Bronchial epithelial cell (primary cell): ENCODE data around the gene KLHDC7B. TPM values are rescaled to one million over a fixed set of nuclear protein-coding genes. Genes with fewer than 3 reads are reported as not detected.

Experiments used
- DNase-seq: peaks from one replicate; pipeline ENCODE4 v3.0.0-alpha.2; 2010; ENCODE audit warnings: low read depth
- FAIRE-seq: peaks from 2 replicates; lab custom pipeline; 2011; peaks lifted over from hg19 to GRCh38; lab: Jason Lieb, UNC
- H3K27me3 ChIP-seq: 2 replicates; pipeline ENCODE4 v1.5.1; 2011; ENCODE audit warnings: low read length; ENCODE audit not compliant: control insufficient read depth, insufficient read depth
- H3K36me3 ChIP-seq: 2 replicates; pipeline ENCODE4 v1.5.1; 2011; ENCODE audit warnings: low read length; ENCODE audit not compliant: control insufficient read depth, insufficient read depth
- H3K4me3 ChIP-seq: 2 replicates; pipeline ENCODE4 v1.5.1; 2011; ENCODE audit warnings: mild to moderate bottlenecking, low read depth, low read length, control low read depth
- CTCF ChIP-seq: IDR thresholded peaks from 2 replicates; pipeline ENCODE4 v1.5.1; 2011; ENCODE audit warnings: mild to moderate bottlenecking, moderate library complexity, low read length, control low read depth, inconsistent platforms; ENCODE audit not compliant: insufficient read depth, severe bottlenecking
- total RNA-seq: library from RNA; depleted of rRNA; stranded (reverse); fragments of >200 nt; gene quantifications from 2 replicates; pipeline ENCODE4 v1.2.1, GENCODE V29; 2014

Gene KLHDC7B
- total RNA-seq, 1 donor from 2014 or later = 0.26 TPM

GRCh38 chr22:50575426-50575941, 29.8 kb downstream of the KLHDC7B start:
- FAIRE-seq (no peak), DNase-seq (no peak)
- peaks cover 6% of the 10 kb centered on the region for H3K36me3 ChIP-seq
- H3K4me3 ChIP-seq = no peak overlapping the region
- TF ChIP-seq CTCF = no peak
- no peaks in the 10 kb centered on the region for H3K27me3 ChIP-seq

- FAIRE-seq (no peak), DNase-seq (peak; percentile 51)
- Histone ChIP-seq H3K4me3 (no peak overlapping the region), H3K27me3 (no peaks in the 10 kb centered on the region), H3K36me3 (peaks cover 6% of the 10 kb centered on the region)
- peak; percentile 38 for TF ChIP-seq CTCF
Observed at GRCh38 chr22:50576070-50576469, 30.4 kb downstream of the KLHDC7B start.

- Histone ChIP-seq H3K4me3 (no peak overlapping the region), H3K36me3 (peaks cover 11% of the 10 kb centered on the region), H3K27me3 (no peaks in the 10 kb centered on the region)
- TF ChIP-seq CTCF = no peak
- DNase-seq (no peak), FAIRE-seq (no peak)
Observed at GRCh38 chr22:50576806-50577696, 31.4 kb downstream of the KLHDC7B start.

DNA sequence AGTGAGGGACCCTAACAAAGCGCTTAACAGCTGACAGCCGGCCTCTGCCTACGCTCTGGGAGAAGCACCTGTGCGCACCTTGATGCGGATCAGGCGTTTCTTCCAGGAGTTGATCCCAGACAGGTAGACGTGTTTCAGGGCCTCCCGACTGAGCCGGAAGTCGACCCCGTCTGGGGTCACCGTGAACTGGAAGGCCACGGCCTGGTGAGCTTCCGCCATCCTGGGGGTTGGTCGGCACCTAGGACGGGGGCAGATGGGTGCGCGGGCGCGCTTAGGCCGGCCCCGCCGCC, 31.9 kb downstream of the KLHDC7B start:
- no peak overlapping the region for H3K4me3 ChIP-seq
- H3K36me3 ChIP-seq = peaks cover 11% of the 10 kb centered on the region
- TF ChIP-seq CTCF = no peak
- no peak for FAIRE-seq
- DNase-seq = no peak
- H3K27me3 ChIP-seq = no peaks in the 10 kb centered on the region

DNA sequence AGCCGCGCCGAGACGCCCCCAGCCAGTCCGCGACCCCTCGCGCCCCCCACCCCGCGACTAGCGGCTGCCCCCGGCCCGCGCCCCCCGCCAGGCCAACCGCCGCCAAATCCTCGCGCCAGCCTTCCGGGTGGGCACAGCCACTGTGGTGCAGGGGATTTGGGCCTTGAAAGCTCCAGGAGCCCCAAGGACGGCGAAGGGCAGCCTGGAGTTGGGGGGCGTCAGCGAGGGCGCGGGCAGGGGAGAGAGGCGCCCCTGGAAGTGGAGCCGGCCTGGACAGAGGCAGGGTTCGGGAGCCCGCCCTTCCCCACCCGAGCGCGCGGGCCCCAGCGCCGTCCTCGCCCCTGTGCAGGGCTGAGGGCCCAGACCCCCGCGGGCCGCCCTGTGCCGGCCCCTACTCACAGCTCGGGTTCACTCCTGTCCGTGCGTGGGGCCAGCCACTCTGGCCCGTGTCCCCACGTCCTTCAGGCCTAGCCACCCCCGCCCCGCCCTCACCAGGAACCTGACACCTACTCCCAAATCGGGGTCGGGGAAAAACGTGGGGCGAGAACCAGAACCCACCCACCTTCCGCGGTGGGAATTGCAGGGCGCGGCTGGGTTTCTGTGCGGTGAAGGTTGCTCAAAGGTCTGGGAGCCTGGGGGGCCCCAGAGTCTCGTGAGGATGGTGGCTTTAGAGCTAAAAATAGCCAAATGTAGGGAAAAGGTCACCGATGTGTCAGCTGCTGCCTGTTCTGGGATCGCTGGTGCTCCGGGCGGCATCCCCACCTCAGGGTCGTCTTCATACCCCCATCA, 32.5 kb downstream of the KLHDC7B start, which contains the start of gene CPT1B:
Gene CPT1B, minus strand, starts transcription at position 441 of the 789 bp plus-strand sequence. CDS start 512 bp downstream, outside the sequence.
- no peak for DNase-seq
- Histone ChIP-seq H3K4me3 (no peak within 1 kb of the TSS), H3K27me3 (no peaks in the 10 kb centered on the region), H3K36me3 (peaks cover 11% of the 10 kb centered on the region)
- no peak for TF ChIP-seq CTCF
- no peak for FAIRE-seq
